Smooth muscle cell of the brain vasculature (primary cell): ENCODE results near the gene TAB2.
"Not testable (repeated sequence)": the region's sequence is repeated elsewhere in the genome, so short reads cannot be mapped to it uniquely, and the experiment has no call there.

Experiments
- DNase-seq: peaks from one replicate; pipeline ENCODE4 v3.0.0-alpha.2; 2012; ENCODE audit warnings: low read depth, low spot score

TAB2 gene

DNA sequence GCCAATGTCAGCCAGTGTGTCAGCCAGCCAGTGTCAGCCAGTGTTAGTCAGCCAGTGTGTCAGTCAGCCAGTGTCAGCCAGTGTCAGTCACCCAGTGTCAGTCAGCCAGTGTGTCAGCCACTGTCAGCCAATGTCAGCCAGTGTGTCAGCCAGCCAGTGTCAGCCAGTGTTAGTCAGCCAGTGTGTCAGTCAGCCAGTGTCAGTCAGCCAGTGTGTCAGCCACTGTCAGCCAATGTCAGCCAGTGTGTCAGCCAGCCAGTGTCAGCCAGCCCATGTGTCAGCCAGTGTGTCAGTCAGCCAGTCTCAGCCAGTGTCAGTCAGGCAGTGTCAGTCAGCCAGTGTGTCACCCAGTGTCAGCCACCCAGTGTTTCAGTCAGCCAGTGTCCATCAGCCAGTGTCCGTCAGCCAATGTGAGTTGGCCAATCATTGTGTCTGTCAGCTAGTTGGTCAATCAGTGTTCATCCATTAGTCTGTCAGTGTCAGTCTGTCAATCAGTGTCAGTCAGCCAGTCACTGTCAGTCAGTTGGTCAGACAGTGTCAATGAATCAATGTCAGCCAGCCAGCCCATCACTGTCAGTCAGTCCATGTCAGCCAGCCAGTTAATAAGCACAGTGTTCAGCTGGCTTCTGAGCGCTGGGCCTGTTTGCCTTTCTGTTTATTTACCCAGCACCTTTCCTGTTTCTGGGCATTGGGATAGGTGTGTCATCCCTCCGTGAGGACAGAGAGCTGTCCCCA, 127.0 kb downstream of the TAB2 start:
- not testable (repeated sequence) for DNase-seq

DNA sequence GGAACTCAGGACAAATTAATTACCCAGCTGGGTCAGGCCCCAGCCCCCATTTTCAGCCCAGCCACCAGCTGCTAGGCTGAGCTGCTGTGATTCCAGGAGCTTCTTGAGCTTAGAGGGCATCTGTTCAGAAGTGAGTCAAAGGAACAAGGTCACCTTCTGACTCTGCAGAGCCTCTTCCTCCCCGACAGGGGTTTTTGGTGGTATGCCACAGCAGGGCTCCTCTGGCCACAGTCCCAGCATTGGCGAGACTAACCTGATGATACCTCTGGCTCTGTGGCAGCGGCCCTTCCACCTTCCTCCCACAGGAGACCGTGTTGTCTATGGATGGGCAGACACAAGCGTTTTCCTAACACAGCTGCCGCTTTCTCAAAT, 127.6 kb downstream of the TAB2 start:
- DNase-seq: no peak

- DNase-seq: no peak
Observed at GRCh38 chr6:149445573-149445972, 128.1 kb downstream of the TAB2 start.

GRCh38 chr6:149446791-149447376, 129.4 kb downstream of the TAB2 start:
- no peak for DNase-seq

- no peak for DNase-seq
Observed at GRCh38 chr6:149448821-149449453, 131.4 kb downstream of the TAB2 start.

- no peak for DNase-seq
Observed at GRCh38 chr6:149449831-149450678, 132.5 kb downstream of the TAB2 start.

- DNase-seq: no peak
Observed at GRCh38 chr6:149450679-149451375, 133.3 kb downstream of the TAB2 start.

- DNase-seq: no peak
Observed at GRCh38 chr6:149451376-149452036, 134.0 kb downstream of the TAB2 start.

GRCh38 chr6:149452037-149452939, 134.8 kb downstream of the TAB2 start:
- no peak for DNase-seq

- no peak for DNase-seq
Observed at GRCh38 chr6:149453597-149454345, 136.3 kb downstream of the TAB2 start.

DNA sequence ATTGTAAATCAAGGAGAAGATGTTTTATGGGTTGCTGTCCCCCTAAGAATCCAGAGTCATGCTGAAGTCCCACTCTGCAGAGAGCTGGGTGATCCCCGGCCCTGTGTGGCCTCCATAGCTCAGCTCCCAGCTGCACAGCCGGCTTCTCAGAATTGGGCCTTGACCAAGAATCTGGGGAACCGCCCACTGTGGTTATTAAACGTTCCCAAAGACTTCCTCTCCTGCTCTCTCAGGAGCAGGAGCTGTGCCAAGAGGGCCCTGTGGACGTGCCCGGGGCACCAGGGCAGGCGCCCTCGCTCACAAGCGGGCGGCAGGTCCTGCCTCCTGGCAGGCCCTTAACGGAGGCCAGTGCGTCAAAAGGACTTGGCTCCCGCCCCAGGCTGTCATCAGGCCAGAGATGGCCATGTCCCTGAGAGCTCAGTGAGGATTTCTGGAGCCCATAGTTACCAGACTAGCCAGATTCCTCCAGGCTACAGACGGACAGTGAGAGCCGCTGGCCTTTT, 136.9 kb downstream of the TAB2 start:
- peak; percentile 83 for DNase-seq

DNA sequence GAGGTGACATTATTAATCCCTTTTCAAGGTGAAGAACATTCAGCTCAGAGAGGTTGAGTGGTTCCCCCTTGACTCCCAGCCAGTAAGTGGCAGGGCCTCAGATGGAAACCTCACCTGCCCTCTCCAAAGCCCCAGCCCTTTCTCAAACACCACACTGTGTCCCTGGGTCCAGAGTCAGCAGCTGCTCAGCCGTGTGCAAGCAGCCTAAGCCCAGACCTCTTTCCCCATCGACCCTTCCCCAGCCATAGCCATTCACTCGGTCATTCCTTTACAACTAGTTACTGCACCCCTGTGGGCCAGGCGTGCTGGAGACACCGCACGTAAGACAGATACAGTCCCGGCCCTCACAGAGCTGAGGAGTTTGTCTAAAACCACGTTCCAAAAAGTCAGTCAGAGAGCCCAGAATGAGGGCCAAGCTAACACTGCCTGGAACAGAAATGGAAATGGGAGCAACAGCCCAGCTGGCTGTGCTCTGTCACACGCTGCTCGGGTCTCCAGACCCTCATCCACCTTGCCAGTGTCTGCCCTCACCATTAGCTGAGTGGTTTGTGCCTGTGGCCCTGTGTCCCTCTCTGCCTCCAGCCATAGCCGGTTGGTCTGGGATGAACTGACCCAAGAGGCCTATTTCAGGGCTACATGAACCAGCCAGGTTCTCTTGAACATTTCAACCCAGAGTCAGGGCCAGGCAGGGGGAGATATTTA, 137.7 kb downstream of the TAB2 start:
- DNase-seq: no peak

DNA sequence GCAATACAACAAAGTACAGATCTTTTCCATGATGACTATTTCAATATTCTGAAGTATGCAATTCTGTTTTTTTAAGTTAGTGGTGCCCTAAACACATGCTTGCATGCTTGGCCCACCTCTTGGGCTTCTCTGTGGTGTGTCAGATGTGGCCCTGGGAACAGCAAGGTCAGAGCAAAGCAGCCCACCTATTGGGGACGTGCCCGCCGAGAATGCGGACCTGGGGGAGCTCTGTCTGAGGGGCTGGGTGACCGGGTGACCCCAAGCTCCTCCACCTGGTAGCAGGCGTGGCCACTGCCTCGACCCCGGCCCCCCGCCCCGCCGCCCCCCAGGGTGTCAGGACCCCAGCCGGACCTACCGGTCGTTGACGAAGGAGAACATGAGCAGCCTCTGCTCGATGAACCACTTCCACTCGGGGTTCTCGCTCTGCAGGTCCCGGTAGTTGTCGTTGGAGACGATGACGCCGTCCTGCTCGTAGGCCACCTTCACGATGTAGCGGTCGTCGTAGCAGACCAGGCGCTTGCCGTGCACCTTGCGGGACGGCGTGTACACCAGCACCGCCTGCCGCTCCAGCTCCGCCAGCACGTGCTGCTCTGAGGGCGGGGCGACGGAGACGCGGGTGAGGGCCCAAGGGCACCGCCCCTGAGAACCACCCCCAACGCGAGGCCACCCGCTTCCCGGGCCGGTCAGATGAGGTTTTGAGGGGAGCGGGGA, 139.0 kb downstream of the TAB2 start:
- DNase-seq: no peak

DNA sequence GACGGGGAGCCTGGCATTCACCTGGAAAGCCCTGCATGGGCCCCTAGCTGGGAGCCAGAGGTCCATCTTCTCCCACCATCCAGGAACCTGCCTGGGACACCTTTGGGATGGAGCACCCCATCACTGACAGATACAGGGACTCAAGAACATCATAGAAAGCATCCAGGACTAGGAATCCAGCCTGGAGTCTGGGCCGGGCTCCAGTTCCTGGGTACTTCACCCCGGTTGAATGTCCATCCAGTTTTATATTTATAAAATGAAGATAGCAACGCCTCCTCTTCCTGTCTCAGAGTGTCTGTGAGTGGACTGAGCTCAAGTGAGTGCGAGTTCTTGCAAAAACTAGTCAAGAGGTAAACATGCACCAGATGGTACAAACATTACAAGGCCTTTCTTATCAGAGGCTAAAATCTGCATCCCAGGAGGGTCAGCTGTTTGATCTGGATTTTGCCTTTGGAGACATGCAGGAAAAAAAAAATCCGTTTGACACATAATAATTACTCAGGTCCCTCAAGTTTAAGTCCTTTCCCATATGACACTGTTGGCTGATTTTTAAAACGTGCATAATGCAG, 139.9 kb downstream of the TAB2 start:
- DNase-seq: no peak

DNA sequence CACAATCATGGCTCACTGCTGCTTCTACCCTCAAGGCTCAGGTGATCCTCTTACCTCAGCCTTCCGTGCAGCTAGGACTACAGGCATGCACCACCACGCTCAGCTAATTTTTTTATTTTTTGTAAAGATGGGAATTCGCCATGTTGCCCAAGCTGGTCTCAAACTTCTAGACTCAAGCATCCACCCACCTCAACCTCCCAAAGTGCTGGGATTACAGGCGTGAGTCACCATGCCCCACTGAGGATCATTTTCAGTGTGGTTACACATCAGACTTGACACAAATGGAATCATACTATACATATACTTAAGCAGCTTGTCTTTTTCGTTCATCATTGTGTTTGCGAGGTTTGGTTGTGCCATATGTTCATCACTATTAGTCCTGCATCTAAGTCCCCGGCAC, 140.7 kb downstream of the TAB2 start:
- DNase-seq: no peak

DNA sequence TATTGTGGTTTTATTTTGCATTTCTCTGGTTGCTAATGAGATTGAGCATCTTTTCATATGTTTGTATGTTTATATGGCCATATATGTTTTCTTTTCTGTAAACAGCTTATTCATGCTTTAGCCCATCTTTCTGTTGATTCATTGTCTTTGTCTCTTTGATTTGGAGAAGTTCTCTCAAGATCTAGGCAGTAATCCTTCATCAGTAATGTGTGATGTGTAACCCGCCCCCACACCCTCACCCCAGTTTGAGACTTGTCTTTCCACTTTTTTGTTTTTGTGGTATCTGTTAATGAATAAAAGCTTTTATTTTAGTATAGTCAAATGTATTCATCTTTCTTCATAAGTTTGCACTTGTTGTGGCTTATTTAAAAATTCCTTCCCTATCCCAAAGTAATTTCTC, 141.3 kb downstream of the TAB2 start:
- DNase-seq: no peak

GRCh38 chr6:149459761-149460160, 142.2 kb downstream of the TAB2 start:
- DNase-seq: no peak
